Esophagus mucosa (tissue), 1 donor: ENCODE measurements around the gene HDAC9. TPM values are rescaled to one million over a fixed set of nuclear protein-coding genes. Genes with fewer than 3 reads are reported as not detected.

ENCODE experiments used
- ATAC-seq: fragments of 200-7000 bp; cut with Tn5 transposase; one replicate; pipeline ENCODE4 v1.9.1; 2020
- total RNA-seq: library from RNA; stranded (reverse); gene quantifications from one replicate; pipeline ENCODE4 v1.2.4, GENCODE V29; 2023
- donor health status: DM: yes; HTN: yes; CAD: no.

Gene HDAC9
- total RNA-seq, 1 donor from 2014 or later: 2.4 TPM

GRCh38 chr7:18558503-18558902, 63.0 kb downstream of the HDAC9 start:
- ATAC-seq: no peak

- ATAC-seq: no peak
Measured at GRCh38 chr7:18558910-18559309, 63.4 kb downstream of the HDAC9 start.

DNA sequence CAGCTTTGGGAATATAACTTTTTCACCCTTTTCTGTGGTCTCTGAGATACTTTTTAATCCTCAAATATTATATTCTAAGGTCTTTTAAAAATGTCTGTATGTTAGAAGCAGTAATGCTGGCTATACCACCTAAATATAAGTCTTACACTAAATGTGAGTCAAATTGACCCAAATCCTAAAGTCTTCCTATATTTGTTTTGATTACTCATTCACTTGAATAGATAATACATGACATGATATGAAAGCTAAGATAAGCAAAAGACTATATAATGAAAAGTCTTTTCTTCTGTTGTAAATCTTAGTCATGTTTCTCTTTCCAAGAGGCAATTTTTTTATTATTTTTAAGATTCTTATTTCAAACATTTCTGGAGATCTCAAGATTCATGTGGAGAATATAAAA, 64.2 kb downstream of the HDAC9 start:
- no peak for ATAC-seq

DNA sequence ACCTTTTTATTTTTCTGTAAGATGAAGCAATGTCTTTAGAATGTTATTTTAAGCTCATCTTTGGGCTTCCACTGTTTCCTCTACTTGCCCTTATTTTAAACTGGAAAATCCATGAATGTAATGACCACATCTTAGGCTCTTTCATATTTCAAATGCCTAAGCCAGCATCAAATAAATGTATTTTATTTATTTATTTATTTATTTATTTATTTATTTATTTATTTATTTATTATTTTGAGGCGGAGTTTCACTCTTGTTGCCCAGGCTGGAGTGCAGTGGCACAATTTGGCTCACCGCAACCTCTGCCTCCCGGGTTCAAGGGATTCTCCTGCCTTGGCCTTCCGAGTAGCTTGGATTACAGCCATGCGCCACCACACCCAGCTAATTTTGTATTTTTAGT, 69.2 kb downstream of the HDAC9 start:
- ATAC-seq: no peak

- ATAC-seq: no peak
Measured at GRCh38 chr7:18565337-18565736, 69.8 kb downstream of the HDAC9 start.

GRCh38 chr7:18566205-18566604, 70.7 kb downstream of the HDAC9 start:
- no peak for ATAC-seq

DNA sequence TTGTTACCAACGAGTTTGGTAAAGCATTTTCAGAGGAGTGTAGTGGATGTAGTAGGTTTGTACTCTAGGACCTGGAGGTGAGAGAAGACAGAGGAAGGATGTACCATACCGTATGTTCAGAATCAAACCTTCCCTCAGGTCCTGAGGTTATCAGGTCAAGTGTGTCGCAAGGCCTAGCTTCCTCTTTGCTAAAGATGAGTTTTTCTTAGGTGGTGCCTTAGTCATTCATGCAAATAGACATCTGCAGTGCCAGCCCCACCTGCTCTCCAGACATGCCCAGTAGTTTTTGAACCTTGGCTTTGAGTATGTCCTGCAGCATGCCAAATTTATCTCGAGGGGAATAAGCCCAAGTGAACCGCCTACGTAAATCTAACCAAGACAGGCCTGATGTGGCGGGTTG, 71.3 kb downstream of the HDAC9 start:
- peak; percentile 74 for ATAC-seq

DNA sequence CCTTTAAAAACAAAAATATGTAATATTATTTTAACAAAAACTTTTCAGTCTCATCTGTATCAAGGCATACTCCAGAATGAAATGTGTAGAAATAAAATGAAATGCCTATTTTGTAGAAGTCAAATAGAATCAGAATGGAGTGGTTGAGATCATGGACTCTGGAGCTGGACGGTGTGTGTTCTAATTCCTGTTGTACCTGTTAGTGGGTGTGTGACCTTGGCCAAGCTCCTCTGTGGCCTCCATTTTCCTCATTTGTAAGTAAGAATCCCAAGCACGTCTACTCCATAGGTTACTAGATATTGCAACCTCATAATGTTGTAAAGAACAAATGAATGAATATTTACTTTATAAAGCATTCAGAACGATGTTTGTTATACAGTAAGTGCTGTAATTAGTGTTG, 74.9 kb downstream of the HDAC9 start:
- ATAC-seq: no peak

- no peak for ATAC-seq
Measured at GRCh38 chr7:18570890-18571478, 75.4 kb downstream of the HDAC9 start.

DNA sequence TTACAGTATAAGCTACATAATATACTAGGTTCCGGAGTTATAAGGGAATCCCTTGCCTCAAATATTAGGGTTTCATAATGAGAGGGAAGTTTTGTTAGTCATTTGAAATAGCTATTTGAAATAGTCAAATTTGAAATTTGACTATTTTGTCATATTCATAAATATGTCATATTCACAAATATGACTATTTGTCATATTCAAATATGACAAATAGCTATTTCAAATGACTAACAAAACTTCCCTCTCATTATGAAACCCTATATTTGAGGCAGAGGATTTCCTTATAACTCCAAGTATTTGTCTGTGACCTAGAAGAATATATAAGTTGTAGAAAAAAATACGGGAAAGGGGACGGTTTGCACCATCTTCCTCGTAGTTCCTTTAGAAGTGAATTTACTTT, 76.6 kb downstream of the HDAC9 start:
- ATAC-seq: no peak

- no peak for ATAC-seq
Measured at GRCh38 chr7:18572885-18573284, 77.3 kb downstream of the HDAC9 start.

DNA sequence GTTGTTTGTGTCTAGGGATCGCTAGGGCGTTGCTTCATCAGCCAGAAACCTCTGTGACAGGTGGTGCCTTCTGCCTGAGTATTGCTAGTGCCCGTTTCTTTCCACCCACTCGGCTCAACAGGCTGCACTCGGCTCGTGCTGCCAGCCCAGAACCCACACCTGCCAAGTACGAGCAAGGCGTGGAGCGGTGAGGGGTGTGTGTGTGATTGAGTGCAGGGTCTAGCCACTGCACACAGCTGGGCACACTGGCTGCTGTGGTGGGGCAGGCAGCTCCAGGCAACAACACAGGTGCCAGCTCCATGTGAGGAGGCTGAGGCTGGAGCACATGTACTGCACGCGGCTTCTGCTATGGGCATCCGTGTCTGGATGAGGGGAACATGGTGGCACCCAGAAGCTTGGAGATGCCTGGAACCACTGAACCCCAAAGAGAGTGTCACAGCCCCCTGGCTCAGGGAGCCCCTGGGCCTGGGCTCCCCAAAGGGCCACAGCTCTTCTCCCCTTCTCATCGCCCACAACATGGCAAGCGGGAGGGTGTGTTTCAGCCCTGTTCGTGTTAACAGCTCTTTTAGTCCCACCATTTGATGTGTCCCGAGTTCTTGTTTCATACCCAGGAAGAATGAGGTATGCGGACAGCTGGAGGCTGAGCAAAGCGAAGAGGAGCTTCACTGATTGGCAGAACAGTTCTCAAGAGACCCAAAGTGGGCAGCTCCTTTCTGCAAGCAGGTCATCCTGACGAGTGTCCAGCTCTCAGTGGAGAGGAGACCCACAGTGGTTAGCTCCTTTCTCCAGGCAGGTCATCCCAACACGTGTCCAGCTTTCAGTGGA, 78.1 kb downstream of the HDAC9 start:
- no peak for ATAC-seq

DNA sequence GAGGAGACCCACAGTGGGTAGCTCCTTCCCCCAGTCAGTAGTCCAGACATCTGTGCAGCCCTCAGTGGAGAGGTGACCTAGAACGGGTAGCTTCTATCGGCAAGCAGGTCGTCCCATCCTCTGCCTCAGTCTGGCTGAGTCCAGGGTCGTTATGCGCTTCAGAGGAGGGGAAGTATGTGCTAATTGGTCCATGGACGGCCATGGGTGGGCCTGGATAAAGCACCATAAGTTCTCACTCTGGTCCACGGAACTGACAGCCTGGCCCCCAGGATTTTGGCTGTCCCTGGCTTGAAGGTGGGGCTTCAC, 78.6 kb downstream of the HDAC9 start:
- ATAC-seq: no peak

DNA sequence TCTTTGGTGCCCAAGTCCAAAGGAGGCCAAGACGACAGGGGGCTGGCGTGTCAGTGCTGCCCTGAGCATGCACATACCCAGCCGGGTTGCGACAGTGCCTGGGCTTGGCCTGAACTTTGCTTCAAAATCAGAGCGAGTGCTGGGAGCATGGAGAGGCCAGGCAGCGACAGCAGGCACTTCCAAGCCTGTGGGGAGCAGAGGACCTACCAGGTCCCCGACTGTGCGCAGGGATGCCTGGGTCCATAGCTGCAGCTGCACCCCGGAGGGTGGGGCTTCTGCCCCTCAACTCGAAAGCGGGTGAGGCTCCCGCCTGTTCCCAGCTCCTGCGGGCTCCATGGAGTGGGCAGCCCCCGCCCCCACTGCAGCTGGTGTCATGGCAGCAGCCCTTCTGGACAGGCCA, 79.1 kb downstream of the HDAC9 start:
- ATAC-seq: no peak

DNA sequence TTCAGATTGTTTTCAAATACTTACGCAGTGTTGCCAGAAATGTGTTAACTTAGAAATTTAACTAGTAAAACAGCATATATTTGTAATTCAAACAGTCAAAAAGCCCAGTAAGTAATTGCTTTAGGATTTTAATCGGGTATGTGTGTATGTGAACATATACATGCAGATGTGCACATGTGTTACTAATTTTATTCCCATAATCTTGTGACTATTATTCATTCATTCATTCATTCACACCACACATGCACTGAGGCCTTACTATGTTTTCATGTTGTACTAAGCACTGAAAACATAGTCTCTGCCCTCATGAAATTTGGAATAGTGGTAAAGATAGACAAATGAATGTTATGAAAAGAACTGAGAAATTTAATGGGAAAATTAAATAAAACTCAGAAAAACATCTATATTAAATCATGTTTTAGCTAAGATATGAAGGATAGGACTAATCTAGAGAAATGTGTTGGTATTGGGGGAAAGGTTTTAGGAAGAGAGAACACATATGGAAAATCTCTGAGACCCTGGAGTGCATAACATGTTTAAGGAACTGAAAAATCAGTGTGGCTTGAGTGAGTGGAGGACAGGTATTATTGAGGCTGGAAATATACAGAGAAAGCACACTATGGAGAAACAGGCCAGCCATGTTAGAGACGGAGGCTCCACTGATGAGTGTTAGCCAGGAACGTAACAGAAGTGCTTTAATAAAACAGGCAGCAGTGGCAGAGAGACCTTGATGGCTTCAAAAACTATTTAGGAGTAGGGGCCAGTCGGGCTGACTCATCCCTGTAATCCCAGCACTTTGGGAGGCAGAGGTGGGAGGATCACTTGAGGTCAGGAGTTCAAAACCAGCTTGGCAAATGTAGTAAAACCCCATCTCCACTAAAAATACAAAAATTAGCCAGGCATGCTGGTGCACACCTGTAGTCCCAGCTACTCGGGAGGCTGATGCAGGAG, 80.3 kb downstream of the HDAC9 start:
- no peak for ATAC-seq

DNA sequence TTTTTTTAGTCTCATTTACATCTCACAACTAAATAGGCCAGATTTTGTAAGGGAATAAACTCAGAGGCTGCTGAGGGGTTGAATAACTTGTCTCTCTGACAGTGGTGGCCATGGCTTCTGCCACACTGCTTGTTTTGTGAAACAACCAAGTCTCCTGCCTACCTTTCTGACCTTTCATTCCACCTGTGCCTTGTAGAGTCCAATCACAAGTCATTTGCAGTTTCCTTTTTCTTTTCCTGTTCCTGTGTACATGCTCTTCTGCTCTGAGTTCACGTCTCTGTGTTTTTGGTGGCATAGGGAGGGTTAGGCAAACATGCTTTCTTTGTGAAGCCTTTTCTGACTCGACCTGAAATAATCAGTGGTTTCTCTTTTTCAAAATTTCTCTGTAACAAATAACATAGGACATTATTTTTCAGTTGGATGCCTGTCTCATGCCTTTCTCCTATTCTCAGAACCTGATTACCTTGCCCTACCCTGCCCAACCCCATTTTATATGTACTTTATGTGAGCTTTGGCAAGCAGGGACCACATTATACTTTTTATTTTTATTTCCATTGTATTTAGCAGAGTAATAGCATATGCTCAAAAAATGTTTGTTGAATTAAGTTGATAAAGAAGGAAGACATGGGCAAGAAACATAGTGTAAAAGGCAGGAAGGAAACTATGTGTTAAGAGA, 81.7 kb downstream of the HDAC9 start:
- no peak for ATAC-seq

- ATAC-seq: no peak
Measured at GRCh38 chr7:18579698-18580097, 84.1 kb downstream of the HDAC9 start.

DNA sequence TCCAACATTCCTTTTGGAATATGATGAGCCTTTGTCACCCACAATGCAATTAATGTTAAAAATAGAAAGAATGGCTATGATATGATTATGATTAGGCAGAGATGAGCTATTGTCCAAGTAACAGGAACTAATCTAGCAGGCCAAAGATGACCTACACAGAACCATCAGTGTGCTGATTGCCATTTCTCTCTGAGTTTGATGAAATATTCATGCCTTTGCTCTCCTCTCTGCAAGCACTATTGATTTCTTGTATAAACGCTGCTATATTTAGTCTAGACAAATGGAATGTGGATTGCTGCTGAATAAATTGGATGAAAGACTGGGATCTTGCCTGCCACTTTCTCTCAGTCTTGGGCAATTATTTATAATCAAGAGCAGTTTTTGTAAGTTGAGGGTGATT, 85.4 kb downstream of the HDAC9 start:
- no peak for ATAC-seq

DNA sequence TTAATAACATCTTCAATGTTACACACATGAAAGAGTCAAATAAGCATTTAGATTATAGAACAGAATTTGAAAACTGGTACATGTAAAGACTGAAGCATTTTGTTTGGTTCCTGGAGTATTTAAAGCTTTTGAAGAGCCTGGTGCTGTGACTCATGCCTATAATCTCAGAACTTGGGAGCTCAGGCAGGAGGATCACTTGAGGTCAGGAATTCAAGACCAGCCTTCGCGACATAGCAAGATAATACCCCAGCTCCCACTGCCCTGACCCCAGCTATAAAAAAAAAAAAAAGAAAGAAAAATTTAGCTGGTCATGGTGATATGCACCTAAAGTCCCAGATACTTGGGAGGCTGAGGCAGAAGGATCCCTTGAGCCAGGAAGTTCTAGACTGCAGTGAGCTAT, 87.8 kb downstream of the HDAC9 start:
- ATAC-seq: no peak

DNA sequence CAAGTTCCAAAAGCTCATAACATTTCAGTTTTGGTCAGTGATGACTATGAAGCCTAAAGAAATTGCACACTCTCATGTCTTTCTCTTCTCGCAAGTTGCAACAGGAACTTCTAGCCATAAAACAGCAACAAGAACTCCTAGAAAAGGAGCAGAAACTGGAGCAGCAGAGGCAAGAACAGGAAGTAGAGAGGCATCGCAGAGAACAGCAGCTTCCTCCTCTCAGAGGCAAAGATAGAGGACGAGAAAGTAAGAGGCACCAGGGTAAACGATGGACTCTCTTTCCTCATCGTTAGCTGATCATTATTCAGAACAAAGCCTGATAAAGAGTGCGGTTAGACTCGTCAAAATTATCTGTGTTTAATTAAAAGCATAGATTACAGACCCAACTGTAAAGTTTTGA, 94.7 kb downstream of the HDAC9 start:
- no peak for ATAC-seq

DNA sequence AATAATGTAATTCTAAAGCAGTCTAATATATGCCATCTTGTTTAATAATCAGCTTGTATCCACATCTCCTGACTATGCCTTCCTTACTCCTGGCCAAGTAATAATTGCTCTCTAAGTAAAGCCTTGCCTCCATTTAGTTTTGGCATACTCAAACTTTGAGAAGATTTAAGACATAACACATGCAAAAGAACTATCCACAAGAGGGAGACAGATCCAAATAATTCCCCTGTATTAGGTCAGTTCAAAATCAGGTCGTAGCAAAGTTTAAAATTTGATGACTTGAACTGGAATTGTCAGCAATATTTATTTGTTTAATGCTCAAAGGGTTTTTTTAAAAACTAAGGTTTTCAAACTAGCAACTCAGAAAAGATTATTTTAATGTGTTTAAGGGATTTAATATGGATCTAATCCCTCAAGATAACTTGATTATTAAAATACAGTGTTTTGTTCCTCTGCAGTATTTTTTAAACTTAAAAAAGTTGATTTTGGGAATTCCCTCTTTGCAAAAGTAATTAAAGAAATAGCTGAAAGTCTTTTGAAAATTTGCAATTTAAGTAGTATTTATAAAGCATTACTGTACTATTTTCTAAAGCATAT, 95.3 kb downstream of the HDAC9 start:
- no peak for ATAC-seq

GRCh38 chr7:18593602-18594279, 98.2 kb downstream of the HDAC9 start:
- no peak for ATAC-seq
